MM.1S (cell line): Measurements from ENCODE around the gene FAU.

ENCODE experiments used
- DNase-seq: peaks from one replicate; pipeline ENCODE4 v3.0.0-alpha.2; 2015
- H2AFZ ChIP-seq: fragments of 300-600 bp; sonication (generic); 2 replicates; pipeline ENCODE4 v1.6.0; 2016; ENCODE audit warnings: antibody characterized with exemption, low read length
- H3F3A ChIP-seq: fragments of 300-600 bp; sonication (generic); 2 replicates; pipeline ENCODE4 v1.6.1; 2016; ENCODE audit warnings: mild to moderate bottlenecking, antibody characterized with exemption, low read length, moderate library complexity, mixed read lengths; ENCODE audit not compliant: insufficient read depth
- H3K27ac ChIP-seq: fragments of 300-600 bp; sonication (generic); 2 replicates; pipeline ENCODE4 v1.5.1; 2016; ENCODE audit warnings: mild to moderate bottlenecking, low read length
- H3K27me3 ChIP-seq: fragments of 300-600 bp; sonication (generic); replicated peaks from 2 replicates; pipeline ENCODE4 v1.6.0; 2016; ENCODE audit warnings: low read length; ENCODE audit not compliant: insufficient read depth
- H3K36me3 ChIP-seq: fragments of 300-600 bp; sonication (generic); replicated peaks from 2 replicates; pipeline ENCODE4 v1.6.1; 2016; ENCODE audit warnings: mild to moderate bottlenecking, low read length, mixed read lengths; ENCODE audit not compliant: insufficient read depth
- H3K4me1 ChIP-seq: fragments of 300-600 bp; sonication (generic); 2 replicates; pipeline ENCODE4 v1.6.1; 2016; ENCODE audit warnings: low read length, mixed read lengths
- H3K4me2 ChIP-seq: fragments of 300-600 bp; sonication (generic); 2 replicates; pipeline ENCODE4 v1.6.0; 2016; ENCODE audit warnings: low read depth, low read length
- H3K4me3 ChIP-seq: fragments of 300-600 bp; sonication (generic); 2 replicates; pipeline ENCODE4 v1.5.1; 2016; ENCODE audit warnings: low read length, mixed read lengths
- H3K79me2 ChIP-seq: fragments of 300-600 bp; sonication (generic); 2 replicates; pipeline ENCODE4 v1.6.1; 2016; ENCODE audit warnings: mixed run types, low read length, mixed read lengths
- H3K9ac ChIP-seq: fragments of 300-600 bp; sonication (generic); 2 replicates; pipeline ENCODE4 v1.6.1; 2016; ENCODE audit warnings: low read length, mixed read lengths
- H3K9me2 ChIP-seq: fragments of 300-600 bp; sonication (generic); replicated peaks from 2 replicates; pipeline ENCODE4 v1.6.1; 2016; ENCODE audit warnings: mild to moderate bottlenecking, low read length, mixed read lengths; ENCODE audit not compliant: insufficient read depth
- H3K9me3 ChIP-seq: fragments of 300-600 bp; sonication (generic); replicated peaks from 2 replicates; pipeline ENCODE4 v1.6.1; 2016; ENCODE audit warnings: mild to moderate bottlenecking, low read length, mixed read lengths; ENCODE audit not compliant: insufficient read depth
- H4K20me1 ChIP-seq: fragments of 300-600 bp; sonication (generic); 2 replicates; pipeline ENCODE4 v1.6.1; 2016; ENCODE audit warnings: mild to moderate bottlenecking, low read length, moderate library complexity, mixed read lengths; ENCODE audit not compliant: insufficient read depth
- EZH2 ChIP-seq: fragments of 300-600 bp; sonication (generic); optimal IDR thresholded peaks from 2 replicates; pipeline ENCODE3; 2017; ENCODE audit warnings: low read depth, mild to moderate bottlenecking, antibody characterized with exemption, low read length, mixed read lengths
- EZH2phosphoT487 ChIP-seq: fragments of 300-600 bp; sonication (generic); IDR thresholded peaks from 2 replicates; pipeline ENCODE4 v1.6.1; 2018; ENCODE audit warnings: antibody characterized with exemption, low read length
- TF ChIP-seq, protein P1 (sequence below): fragments of 300-600 bp; sonication (generic); IDR thresholded peaks from 2 replicates; pipeline ENCODE4 v1.5.1; 2016; ENCODE audit warnings: antibody characterized with exemption, low read length, mixed read lengths

The FAU gene

DNA sequence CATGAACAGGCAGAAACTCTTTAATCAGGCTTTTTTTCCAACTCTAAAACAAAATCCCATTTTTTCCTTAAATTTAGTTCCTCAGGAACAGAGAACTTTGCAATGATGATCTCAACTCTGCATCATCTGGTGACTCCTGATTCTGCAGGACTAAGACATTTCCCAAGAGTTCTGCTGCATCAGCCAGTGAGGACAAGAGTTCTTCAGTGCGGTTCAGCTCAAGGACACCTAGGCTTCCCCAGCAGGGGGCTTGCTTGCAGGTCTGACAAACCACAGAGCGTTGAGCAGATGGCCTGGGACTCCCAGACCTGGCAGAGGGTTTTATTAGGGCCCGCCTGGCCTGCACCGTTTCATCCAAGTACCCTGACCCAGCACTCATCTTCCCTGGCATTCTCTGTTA lies 44.5 kb downstream of the FAU start:
- 0 out of 2 replicates have a peak, but pooled peaks cover 6% of the 10 kb centered on the region for H3K36me3 ChIP-seq
- H4K20me1 ChIP-seq: no peaks in the 10 kb centered on the region
- no peaks in the 10 kb centered on the region for H3K9me2 ChIP-seq
- DNase-seq: no peak
- H2AFZ ChIP-seq: no peak overlapping the region
- peaks cover 25% of the 10 kb centered on the region for H3K4me1 ChIP-seq
- no peak overlapping the region for H3K4me2 ChIP-seq
- TF ChIP-seq EZH2 (no peak), EZH2phosphoT487 (no peak)
- TF ChIP-seq, protein P1, sequence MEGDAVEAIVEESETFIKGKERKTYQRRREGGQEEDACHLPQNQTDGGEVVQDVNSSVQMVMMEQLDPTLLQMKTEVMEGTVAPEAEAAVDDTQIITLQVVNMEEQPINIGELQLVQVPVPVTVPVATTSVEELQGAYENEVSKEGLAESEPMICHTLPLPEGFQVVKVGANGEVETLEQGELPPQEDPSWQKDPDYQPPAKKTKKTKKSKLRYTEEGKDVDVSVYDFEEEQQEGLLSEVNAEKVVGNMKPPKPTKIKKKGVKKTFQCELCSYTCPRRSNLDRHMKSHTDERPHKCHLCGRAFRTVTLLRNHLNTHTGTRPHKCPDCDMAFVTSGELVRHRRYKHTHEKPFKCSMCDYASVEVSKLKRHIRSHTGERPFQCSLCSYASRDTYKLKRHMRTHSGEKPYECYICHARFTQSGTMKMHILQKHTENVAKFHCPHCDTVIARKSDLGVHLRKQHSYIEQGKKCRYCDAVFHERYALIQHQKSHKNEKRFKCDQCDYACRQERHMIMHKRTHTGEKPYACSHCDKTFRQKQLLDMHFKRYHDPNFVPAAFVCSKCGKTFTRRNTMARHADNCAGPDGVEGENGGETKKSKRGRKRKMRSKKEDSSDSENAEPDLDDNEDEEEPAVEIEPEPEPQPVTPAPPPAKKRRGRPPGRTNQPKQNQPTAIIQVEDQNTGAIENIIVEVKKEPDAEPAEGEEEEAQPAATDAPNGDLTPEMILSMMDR: no peak
- H3K9me3 ChIP-seq: no peaks in the 10 kb centered on the region
- H3K9ac ChIP-seq: no peak overlapping the region
- H3K4me3 ChIP-seq: no peak overlapping the region
- peaks cover 18% of the 10 kb centered on the region; the same call in 1 of the 2 replicates for H3F3A ChIP-seq
- peaks cover 56% of the 10 kb centered on the region for H3K79me2 ChIP-seq
- H3K27me3 ChIP-seq: no peaks in the 10 kb centered on the region
- no peak overlapping the region for H3K27ac ChIP-seq

DNA sequence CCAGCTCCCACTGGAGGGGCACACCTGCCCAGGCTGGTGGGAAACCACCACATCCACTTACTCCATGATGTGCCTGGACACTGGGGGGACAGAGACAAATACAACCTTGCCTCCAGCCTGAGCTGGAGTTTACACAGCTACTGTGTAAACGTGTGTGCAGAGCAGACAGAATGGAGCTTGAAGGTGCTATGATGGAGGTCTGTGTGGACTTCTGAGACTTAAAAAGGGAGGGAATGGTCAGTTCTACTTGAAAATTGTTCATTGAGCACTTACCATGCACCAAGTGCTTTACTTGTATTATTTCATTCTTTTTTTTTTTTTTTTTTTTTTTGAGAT lies 49.3 kb downstream of the FAU start:
- TF ChIP-seq EZH2 (no peak), EZH2phosphoT487 (no peak)
- TF ChIP-seq, protein P1: no peak
- Histone ChIP-seq H3K79me2 (peaks cover 10% of the 10 kb centered on the region), H3K36me3 (0 out of 2 replicates have a peak, but pooled peaks cover 4% of the 10 kb centered on the region), H2AFZ (peak overlapping the region; percentile 3; the same call in 1 of the 2 replicates), H4K20me1 (no peaks in the 10 kb centered on the region), H3K9ac (no peak overlapping the region), H3K9me2 (no peaks in the 10 kb centered on the region), H3K9me3 (no peaks in the 10 kb centered on the region), H3K27ac (no peak overlapping the region; the same call in 1 of the 2 replicates), H3K4me2 (no peak overlapping the region), H3K4me3 (no peak overlapping the region), H3K27me3 (no peaks in the 10 kb centered on the region), H3K4me1 (peaks cover 12% of the 10 kb centered on the region), H3F3A (no peaks in the 10 kb centered on the region)
- DNase-seq: no peak

DNA sequence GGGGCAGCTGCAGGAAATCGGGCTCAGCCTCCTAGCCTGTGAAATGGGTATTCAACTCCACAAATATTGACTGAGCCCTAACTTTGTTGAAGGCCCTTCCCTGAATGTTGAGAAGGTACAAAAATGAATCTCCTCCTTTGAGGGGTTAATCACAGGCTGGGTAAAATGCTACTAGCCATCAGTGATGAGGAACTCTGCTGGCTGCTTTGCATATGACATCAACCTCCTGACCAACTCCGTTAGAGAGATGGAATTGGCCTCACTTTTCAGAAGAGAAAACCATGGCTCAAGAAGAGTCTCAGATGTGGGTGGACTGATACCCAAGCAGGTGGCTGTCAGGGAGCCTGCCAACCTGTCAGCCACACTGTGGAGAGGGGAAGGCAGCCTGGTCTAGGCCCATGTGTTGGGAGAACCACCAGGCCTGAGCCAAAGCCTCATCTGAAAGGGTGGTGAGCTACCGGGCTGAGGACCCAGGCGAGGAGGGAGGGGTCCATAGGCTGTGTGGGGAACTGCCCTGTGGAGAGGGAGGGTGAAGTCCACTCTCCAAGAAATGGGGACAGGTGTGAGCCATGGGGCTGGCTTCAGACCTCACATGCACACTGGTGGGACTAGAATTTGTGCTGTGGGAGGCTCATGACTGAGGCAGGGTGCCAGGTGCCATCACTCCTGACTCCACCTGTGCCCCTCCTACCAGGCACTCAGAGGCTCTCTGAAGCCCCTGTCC lies 49.9 kb downstream of the FAU start:
- no peaks in the 10 kb centered on the region for H3K9me2 ChIP-seq
- no peak overlapping the region for H3K4me2 ChIP-seq
- no peak for DNase-seq
- TF ChIP-seq, protein P1: 0 out of 2 replicates have a peak, but pooled peaks have one; percentile 3
- TF ChIP-seq EZH2phosphoT487 (no peak), EZH2 (no peak)
- H3K9ac ChIP-seq: no peak overlapping the region
- H3K27me3 ChIP-seq: no peaks in the 10 kb centered on the region
- no peaks in the 10 kb centered on the region for H3K36me3 ChIP-seq
- no peaks in the 10 kb centered on the region for H4K20me1 ChIP-seq
- H3K4me3 ChIP-seq: no peak overlapping the region
- peaks cover 4% of the 10 kb centered on the region for H3K79me2 ChIP-seq
- no peaks in the 10 kb centered on the region for H3F3A ChIP-seq
- H3K9me3 ChIP-seq: no peaks in the 10 kb centered on the region
- H3K27ac ChIP-seq: peak overlapping the region; percentile 8; the same call in 1 of the 2 replicates
- peaks cover 12% of the 10 kb centered on the region for H3K4me1 ChIP-seq
- peak overlapping the region; percentile 3; the same call in 1 of the 2 replicates for H2AFZ ChIP-seq
